ENCODE results near the gene S100A8.

S100A8 gene

GRCh38 chr1:153362187-153362775, 28.6 kb downstream of the S100A8 start:
- no peak for DNase-seq (ENCODE audit: low read depth in 2 of 3, low spot score in 2 of 3)

- DNase-seq (ENCODE audit: low read depth in 2 of 3, low spot score in 2 of 3), result no peak
Observed at GRCh38 chr1:153361480-153362109, 29.3 kb downstream of the S100A8 start.

- DNase-seq (ENCODE audit: low read depth in 2 of 3, low spot score in 2 of 3), result no peak
Observed at GRCh38 chr1:153360592-153361479, 30.0 kb downstream of the S100A8 start.

- no peak for DNase-seq (ENCODE audit: low read depth in 2 of 3, low spot score in 2 of 3)
Observed at GRCh38 chr1:153360190-153360589, 30.7 kb downstream of the S100A8 start.

- no peak for DNase-seq (ENCODE audit: low read depth in 2 of 3, low spot score in 2 of 3)
Observed at GRCh38 chr1:153359241-153359640, 31.6 kb downstream of the S100A8 start.

DNA sequence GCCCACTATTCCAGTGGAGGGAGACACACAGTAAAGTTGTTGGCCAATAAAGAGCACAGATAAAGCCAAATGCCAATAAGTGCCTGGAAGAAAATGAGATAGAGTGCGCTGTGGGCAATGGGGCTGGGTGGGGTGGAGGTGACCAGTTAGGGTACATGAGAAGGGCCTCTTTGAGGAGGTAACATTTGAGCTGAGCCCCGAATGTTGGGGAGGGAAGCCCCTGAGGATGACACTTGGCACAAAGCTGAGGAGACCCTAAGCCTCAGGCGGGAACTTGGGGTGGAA, 32.2 kb downstream of the S100A8 start:
- DNase-seq (ENCODE audit: low read depth in 2 of 3, low spot score in 2 of 3), result no peak

DNA sequence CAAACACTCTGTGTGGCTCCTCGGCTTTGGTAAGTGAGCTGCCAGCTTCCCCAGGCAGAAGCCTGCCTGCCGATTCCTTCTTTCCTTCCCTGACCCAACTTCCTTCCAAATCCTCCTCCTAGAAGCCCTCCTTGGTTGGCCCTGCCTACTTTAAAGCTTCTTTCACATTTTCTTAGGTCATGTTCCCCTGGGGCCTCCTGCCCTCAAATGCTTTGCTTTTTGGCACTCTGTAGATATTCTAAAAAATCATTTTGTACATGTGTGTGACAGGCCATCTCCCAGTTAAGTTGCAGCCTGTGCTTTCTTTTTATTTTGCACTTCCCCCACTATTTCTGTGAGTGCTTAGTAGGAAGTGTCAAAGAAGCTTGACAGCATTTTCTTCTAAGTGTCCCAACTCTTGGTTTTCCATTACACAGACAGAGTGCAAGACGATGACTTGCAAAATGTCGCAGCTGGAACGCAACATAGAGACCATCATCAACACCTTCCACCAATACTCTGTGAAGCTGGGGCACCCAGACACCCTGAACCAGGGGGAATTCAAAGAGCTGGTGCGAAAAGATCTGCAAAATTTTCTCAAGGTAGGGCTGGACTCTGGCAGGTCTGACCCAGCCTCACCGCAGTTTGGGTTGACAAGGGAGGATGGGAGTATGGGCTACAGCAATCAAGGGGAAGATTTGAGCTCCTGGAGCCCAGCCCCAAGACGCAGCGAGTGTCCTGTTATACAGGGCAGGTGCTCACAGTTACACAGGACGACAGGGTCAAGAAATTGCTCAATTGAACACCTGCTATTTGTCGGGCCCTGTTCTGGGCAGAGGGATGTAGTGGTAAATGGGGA, 32.8 kb downstream of the S100A8 start, which contains the start of gene S100A9:
S100A9 (plus strand) TSS at position 2 of the 838 bp plus-strand sequence; CDS start at position 432, 430 bp downstream.
- DNase-seq (ENCODE audit: low read depth in 2 of 3, low spot score in 2 of 3), result no peak

GRCh38 chr1:153357076-153357852, 33.6 kb downstream of the S100A8 start:
- DNase-seq (ENCODE audit: low read depth in 2 of 3, low spot score in 2 of 3), result no peak

DNA sequence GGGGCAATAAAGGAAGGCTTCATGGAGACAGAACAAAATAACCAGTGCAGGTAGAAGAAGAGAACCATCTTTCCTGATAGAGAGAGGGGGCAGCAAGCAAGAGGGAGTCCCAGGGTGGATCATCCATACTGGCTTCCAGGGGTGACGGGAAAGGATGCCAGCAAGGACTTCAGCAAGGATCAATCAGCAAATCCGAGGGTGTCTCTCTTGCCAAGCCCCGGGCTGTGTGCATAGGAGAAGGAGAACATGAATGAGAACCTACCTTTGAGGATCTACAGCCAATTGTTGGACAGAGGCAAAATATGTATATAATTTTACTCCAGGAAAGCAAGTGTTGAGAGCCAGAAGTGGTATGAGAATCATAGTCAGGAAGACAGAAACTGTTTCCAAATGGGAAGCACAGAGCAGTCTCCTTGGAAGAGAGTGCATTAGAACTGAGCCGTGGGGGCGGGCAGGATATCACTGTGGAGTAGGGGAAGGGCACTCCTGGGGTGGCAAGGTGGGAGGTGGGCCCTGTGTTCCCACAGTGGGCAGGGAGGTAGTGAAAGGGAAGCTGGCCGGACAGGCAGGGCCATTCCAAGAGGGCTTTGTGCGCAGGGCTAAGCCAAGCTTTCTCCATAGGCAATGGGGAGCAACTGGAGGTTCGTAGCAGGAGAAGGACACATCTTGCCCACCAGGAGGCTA, 34.3 kb downstream of the S100A8 start:
- no peak for DNase-seq (ENCODE audit: low read depth in 2 of 3, low spot score in 2 of 3)

- peak in 1 of 3 experiments; percentile 27 for DNase-seq (ENCODE audit: low read depth in 2 of 3, low spot score in 2 of 3)
Observed at GRCh38 chr1:153355445-153356071, 35.3 kb downstream of the S100A8 start.

- no peak for DNase-seq (ENCODE audit: low read depth in 2 of 3, low spot score in 2 of 3)
Observed at GRCh38 chr1:153354515-153355193, 36.2 kb downstream of the S100A8 start.

- DNase-seq (ENCODE audit: low read depth in 2 of 3, low spot score in 2 of 3), result no peak
Observed at GRCh38 chr1:153353226-153353947, 37.5 kb downstream of the S100A8 start.

- peak in 2 of 3 experiments; percentile 17 to 32 for DNase-seq (ENCODE audit: low read depth in 2 of 3, low spot score in 2 of 3)
Observed at GRCh38 chr1:153352523-153352922, 38.4 kb downstream of the S100A8 start.

GRCh38 chr1:153350321-153350957, 40.4 kb downstream of the S100A8 start:
- DNase-seq (ENCODE audit: low read depth in 2 of 3, low spot score in 2 of 3), result no peak

GRCh38 chr1:153349363-153350320, 41.2 kb downstream of the S100A8 start:
- no peak for DNase-seq (ENCODE audit: low read depth in 2 of 3, low spot score in 2 of 3)

GRCh38 chr1:153348511-153349362, 42.1 kb downstream of the S100A8 start, which contains the start of gene PGLYRP4:
PGLYRP4 (minus strand) TSS chr1:153348841; CDS start chr1:153347932, 909 bp downstream.
- DNase-seq (ENCODE audit: low read depth in 2 of 3, low spot score in 2 of 3), result no peak

Data from activated CD8-positive, alpha-beta memory T cell treated with anti-CD3 and anti-CD28 coated beads for 48 hours (primary cell).